Measurements from ENCODE around the gene FAAP24. TPM values are rescaled to one million over a fixed set of nuclear protein-coding genes. Genes with fewer than 3 reads are reported as not detected.
"Not testable (repeated sequence)": the region's sequence is repeated elsewhere in the genome, so short reads cannot be mapped to it uniquely, and the experiment has no call there.

FAAP24 gene
- total RNA-seq, 4 donors from 2014 or later, result 2.0 to 3.8 TPM; not detected in 2

DNA sequence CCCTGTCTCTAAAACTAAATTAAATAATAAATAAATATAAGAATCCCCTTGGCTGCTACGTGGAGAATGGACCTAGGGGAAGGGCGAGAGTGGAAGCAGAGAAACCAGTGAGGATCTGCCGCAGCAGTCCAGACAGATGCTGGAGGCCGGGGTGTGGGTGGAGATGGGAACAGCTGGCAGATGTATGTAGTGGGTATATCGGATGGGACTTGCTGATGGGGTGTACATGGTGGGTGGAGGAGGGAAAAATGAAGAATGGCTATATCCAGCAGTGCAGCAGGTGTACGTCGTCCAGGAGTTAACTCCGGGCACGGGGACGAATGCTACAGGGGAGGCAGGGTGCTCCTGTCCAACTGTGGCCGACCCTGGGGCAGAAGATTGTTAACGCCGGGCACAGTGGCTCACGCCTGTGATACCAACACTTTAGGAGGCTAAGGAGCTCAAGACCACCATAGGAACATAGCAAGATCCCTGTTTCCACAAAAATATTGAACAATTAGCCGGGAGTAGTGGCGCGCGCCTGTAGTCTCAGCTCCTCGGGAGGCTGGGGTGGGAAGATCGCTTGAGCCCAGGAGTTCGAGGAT lies 938 bp upstream of the FAAP24 start:
- H3K4me1 ChIP-seq, result peaks cover 5 to 8% of the 10 kb centered on the region in 2 donors
- peak overlapping the region; percentile 50 to 73 for H3K27ac ChIP-seq
- no peaks in the 10 kb centered on the region for H3K36me3 ChIP-seq
- intact Hi-C loops (cut with DNase I; ENCODE audit: low total_unique reads), result loop anchor here (10.0 kb wide), 1 partner anchor 114 kb away; the partner anchor contains the start of gene GPATCH1
- TF ChIP-seq, protein P1, sequence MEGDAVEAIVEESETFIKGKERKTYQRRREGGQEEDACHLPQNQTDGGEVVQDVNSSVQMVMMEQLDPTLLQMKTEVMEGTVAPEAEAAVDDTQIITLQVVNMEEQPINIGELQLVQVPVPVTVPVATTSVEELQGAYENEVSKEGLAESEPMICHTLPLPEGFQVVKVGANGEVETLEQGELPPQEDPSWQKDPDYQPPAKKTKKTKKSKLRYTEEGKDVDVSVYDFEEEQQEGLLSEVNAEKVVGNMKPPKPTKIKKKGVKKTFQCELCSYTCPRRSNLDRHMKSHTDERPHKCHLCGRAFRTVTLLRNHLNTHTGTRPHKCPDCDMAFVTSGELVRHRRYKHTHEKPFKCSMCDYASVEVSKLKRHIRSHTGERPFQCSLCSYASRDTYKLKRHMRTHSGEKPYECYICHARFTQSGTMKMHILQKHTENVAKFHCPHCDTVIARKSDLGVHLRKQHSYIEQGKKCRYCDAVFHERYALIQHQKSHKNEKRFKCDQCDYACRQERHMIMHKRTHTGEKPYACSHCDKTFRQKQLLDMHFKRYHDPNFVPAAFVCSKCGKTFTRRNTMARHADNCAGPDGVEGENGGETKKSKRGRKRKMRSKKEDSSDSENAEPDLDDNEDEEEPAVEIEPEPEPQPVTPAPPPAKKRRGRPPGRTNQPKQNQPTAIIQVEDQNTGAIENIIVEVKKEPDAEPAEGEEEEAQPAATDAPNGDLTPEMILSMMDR (IDR thresholded peaks at IDR 0.05), result no peak
- TF ChIP-seq POLR2A (IDR thresholded peaks at IDR 0.05), result no peak
- no peaks in the 10 kb centered on the region for H3K9me3 ChIP-seq
- no peak for DNase-seq
- peak overlapping the region; percentile 58 to 87 for H3K4me3 ChIP-seq
- no peaks in the 10 kb centered on the region for H3K27me3 ChIP-seq

DNA sequence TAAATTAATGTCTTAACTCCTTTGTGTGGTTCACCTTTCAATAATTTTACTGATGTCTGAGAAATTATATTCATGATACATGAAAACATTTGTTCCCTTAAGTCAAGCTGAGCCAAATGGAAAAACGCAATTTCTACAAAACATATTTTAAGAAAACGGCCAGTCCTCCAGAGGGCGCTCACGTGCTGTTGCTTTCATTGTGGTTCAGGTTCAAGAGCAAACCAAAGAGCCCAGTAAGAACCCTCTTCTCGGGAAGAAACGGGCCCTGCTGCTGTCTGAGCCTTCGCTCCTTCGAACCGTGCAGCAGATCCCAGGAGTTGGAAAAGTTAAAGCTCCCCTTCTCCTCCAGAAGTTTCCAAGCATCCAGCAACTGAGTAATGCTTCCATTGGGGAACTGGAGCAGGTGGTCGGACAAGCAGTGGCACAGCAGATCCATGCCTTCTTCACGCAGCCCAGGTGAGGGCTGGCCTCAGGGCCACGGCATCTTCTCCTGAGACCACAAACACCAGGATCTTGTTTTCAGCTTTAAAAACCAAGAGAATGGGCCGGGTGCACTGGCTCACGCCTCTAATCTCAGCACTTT lies 4.3 kb downstream of the FAAP24 start:
- intact Hi-C loops (cut with DNase I; ENCODE audit: low total_unique reads), result loop anchor here (10.0 kb wide), 1 partner anchor 108 kb away; the partner anchor contains the start of gene GPATCH1
- TF ChIP-seq, protein P1 (IDR thresholded peaks at IDR 0.05), result peak; percentile 43 to 69 (median 51)
- TF ChIP-seq POLR2A (IDR thresholded peaks at IDR 0.05), result no peak
- peak; percentile 49 to 66 for DNase-seq
- Histone ChIP-seq H3K9me3 (no peaks in the 10 kb centered on the region), H3K4me3 (no peak overlapping the region), H3K27me3 (no peaks in the 10 kb centered on the region), H3K4me1 (no peaks in the 10 kb centered on the region), H3K27ac (no peak overlapping the region), H3K36me3 (no peaks in the 10 kb centered on the region)

- no peak overlapping the region for H3K27ac ChIP-seq
- TF ChIP-seq, protein P1 (IDR thresholded peaks at IDR 0.05), result no peak
- TF ChIP-seq POLR2A (IDR thresholded peaks at IDR 0.05), result no peak
- H3K9me3 ChIP-seq, result no peaks in the 10 kb centered on the region
- intact Hi-C loops (cut with DNase I; ENCODE audit: low total_unique reads), result loop anchor here (10.0 kb wide), 1 partner anchor 108 kb away; the partner anchor contains the start of gene GPATCH1
- no peaks in the 10 kb centered on the region for H3K36me3 ChIP-seq
- no peaks in the 10 kb centered on the region for H3K4me1 ChIP-seq
- no peak overlapping the region for H3K4me3 ChIP-seq
- no peak for DNase-seq
- no peaks in the 10 kb centered on the region for H3K27me3 ChIP-seq
Observed at GRCh38 chr19:32977280-32977679, 5.2 kb downstream of the FAAP24 start.

GRCh38 chr19:32977813-32978212 lies 5.8 kb downstream of the FAAP24 start:
- not testable (repeated sequence) for H3K27ac ChIP-seq

DNA sequence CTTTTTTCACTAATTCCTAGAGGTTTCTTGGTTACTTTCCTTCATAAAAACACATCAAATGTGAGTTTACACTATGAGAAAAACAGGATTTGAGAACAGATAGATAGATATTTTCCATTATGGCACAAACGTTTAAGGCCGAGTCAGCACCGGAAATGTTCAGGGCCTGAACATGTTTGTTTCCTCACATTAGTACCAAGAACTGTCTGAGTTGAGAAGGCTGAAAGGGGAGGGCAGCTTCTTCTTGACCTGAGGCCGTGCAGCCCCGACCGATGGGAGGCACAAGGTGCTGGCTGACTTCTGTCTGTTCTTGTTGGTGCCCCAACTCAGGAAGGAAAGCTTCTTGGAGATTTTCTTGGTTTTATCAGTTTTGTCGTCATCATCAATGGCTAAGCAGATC lies 7.8 kb downstream of the FAAP24 start:
- H3K4me3 ChIP-seq, DNase-seq, H3K4me1 ChIP-seq, H3K36me3 ChIP-seq, H3K27me3 ChIP-seq, H3K27ac ChIP-seq, H3K9me3 ChIP-seq: not testable (repeated sequence)
- intact Hi-C loops (cut with DNase I; ENCODE audit: low total_unique reads), result loop anchor here (10.0 kb wide), 1 partner anchor 105 kb away; the partner anchor contains the start of gene GPATCH1

More at GRCh38 chr19:32977813-32978212, 5.8 kb downstream of the FAAP24 start:
- not testable (repeated sequence) for DNase-seq, H3K9me3 ChIP-seq, H3K4me1 ChIP-seq, H3K4me3 ChIP-seq, H3K27me3 ChIP-seq, H3K36me3 ChIP-seq
- intact Hi-C loops (cut with DNase I; ENCODE audit: low total_unique reads), result loop anchor here (10.0 kb wide), 1 partner anchor 107 kb away; the partner anchor contains the start of gene GPATCH1

DNA sequence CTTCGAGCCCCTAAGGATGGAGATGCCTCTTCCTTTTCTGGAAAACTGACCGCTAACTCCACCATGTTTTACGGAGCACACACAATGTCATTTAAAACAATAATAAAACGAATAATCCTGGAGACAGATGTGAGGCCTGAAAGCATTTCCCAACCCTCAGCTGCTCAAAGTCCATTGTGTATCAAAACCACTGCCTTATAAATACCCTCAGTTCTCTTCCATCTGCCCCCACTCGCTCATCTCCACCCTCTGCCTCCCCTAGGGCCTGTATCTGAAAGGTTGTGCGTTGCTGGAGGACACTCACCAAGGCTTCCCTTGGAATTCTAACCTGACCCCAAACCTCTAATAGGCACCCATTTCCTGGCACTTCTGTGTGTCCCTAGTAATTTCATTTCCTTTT lies 10.4 kb downstream of the FAAP24 start:
- H3K4me1 ChIP-seq; H3K4me3 ChIP-seq; H3K27me3 ChIP-seq; H3K27ac ChIP-seq; DNase-seq; intact Hi-C loops (cut with DNase I; ENCODE audit: low total_unique reads); H3K9me3 ChIP-seq; H3K36me3 ChIP-seq: not testable (repeated sequence)

GRCh38 chr19:32988254-32988653 lies 16.2 kb downstream of the FAAP24 start:
- H3K4me3 ChIP-seq; H3K27me3 ChIP-seq; H3K9me3 ChIP-seq; H3K4me1 ChIP-seq; DNase-seq; H3K27ac ChIP-seq; intact Hi-C loops (cut with DNase I; ENCODE audit: low total_unique reads); H3K36me3 ChIP-seq: not testable (repeated sequence)
